Aorta (tissue), 5 donors: Measurements from ENCODE around the gene CCDC201. TPM values are rescaled to one million over a fixed set of nuclear protein-coding genes. Genes with fewer than 3 reads are reported as not detected.

Source experiments
- ATAC-seq: fragments of 200-7000 bp; cut with Tn5 transposase; one replicate; pipeline ENCODE4 v1.9.1; 2022; ENCODE audit warnings: moderate library complexity; ENCODE audit not compliant: low FRiP score
- DNase-seq, 2 donors: peaks; one replicate each; pipeline ENCODE4 v3.0.0-alpha.2; 2020
- H3K27ac ChIP-seq, 2 donors: one replicate each; pipeline ENCODE4 v1.5.1; 2013; ENCODE audit warnings: low read length in 2 of 2, mild to moderate bottlenecking in 2 of 2, moderate library complexity in 2 of 2, control low read depth in 1 of 2, inconsistent platforms in 1 of 2, low read depth in 1 of 2
- H3K27me3 ChIP-seq, 2 donors: one replicate each; pipeline ENCODE4 v1.6.1; 2013; ENCODE audit warnings: control low read depth in 1 of 2, low read length in 1 of 2, mild to moderate bottlenecking in 1 of 2, moderate library complexity in 1 of 2; ENCODE audit not compliant: insufficient read depth in 2 of 2, control insufficient read depth in 1 of 2
- H3K36me3 ChIP-seq, 2 donors: one replicate each; pipeline ENCODE4 v1.6.1; 2013; ENCODE audit warnings: control low read depth in 1 of 2, low read length in 1 of 2, mild to moderate bottlenecking in 1 of 2; ENCODE audit not compliant: insufficient read depth in 2 of 2, control insufficient read depth in 1 of 2
- H3K4me1 ChIP-seq, 2 donors: one replicate each; pipeline ENCODE4 v1.6.1; 2013; ENCODE audit warnings: low read length in 2 of 2, control low read depth in 1 of 2, mild to moderate bottlenecking in 1 of 2, moderate library complexity in 1 of 2; ENCODE audit not compliant: insufficient read depth in 2 of 2, control insufficient read depth in 1 of 2
- H3K4me3 ChIP-seq, 2 donors: one replicate each; pipeline ENCODE4 v1.5.1; 2013; ENCODE audit warnings: low read length in 2 of 2, control low read depth in 1 of 2, mild to moderate bottlenecking in 1 of 2
- H3K9me3 ChIP-seq: one replicate; pipeline ENCODE4 v1.6.1; 2013; ENCODE audit warnings: mild to moderate bottlenecking, low read length; ENCODE audit not compliant: control insufficient read depth
- WGBS, 2 donors: extraction: QIAGEN DNeasy Blood & Tissue Kit; methylation state at CpG; one replicate each; pipeline ENCODE4 v1.1.7; 2013; 5-methylcytosine and 5-hydroxymethylcytosine counted together
- intact Hi-C, 2 donors: fragments of 100-400 bp; cut with DNase I; formaldehyde crosslinking; loops; one replicate each; pipeline versions ENCODE4 v1.14.2 to v1.15.0; 2022
- polyA plus RNA-seq, 2 donors: library from polyadenylated mRNA; stranded (reverse); fragments of 200-250 nt; gene quantifications; one replicate each; pipeline ENCODE4 v1.2.3, GENCODE V29; 2013
- total RNA-seq, 2 donors: library from RNA; stranded (reverse); fragmentation: NEBNext Ultra II Directional; extraction: Animal tissue kit (Norgen Biotek cat#: 25700); gene quantifications; one replicate each; pipeline ENCODE4 v1.2.1, GENCODE V29; 2021
- donor health status: healthy with polysubstance abuse.
- donor health status: Bipolar disorder and iron deficiency.
- donor health status: DM: no; HTN: no; CAD: no.
- donor health status: DM: no; HTN: no; CAD: no.
- donor health status: DM: yes; HTN: yes; CAD: no.

Gene CCDC201
- total and polyA plus RNA-seq, 4 donors: not detected

DNA sequence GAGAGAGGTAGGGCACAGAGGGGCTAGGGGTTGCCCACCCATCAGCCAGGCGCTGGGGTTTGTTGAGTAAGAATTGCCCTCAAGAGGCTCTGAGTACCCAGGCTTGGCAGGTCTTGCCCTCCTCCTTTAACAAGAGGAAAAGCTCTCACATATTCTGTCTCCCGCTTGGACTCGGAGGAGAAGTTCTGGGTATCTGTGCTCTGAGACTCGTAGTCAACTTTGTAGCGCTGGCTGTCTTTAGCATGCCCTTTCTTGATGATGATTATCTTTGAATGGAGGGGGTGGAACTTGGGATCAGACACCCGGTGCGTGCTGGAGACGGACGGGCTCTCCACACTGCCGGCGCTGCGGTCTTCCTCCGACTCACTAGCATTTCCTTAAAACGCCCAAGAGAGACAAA, 44.2 kb upstream of the CCDC201 start:
- Histone ChIP-seq H3K36me3 (peaks cover 0 to 7% of the 10 kb centered on the region in 2 donors), H3K27me3 (no peaks in the 10 kb centered on the region), H3K4me3 (no peak overlapping the region), H3K9me3 (no peaks in the 10 kb centered on the region), H3K4me1 (no peaks in the 10 kb centered on the region), H3K27ac (no peak overlapping the region)
- 87 to 89% methylated on average over 14 of the region's 14 CpGs for WGBS, 2 donors
- intact Hi-C loops: loop anchor here (1.0 to 5.0 kb wide), 2 partner anchors 1262 to 1335 kb away; no protein-coding TSS in a partner anchor
- DNase-seq: no peak
- no peak for ATAC-seq

DNA sequence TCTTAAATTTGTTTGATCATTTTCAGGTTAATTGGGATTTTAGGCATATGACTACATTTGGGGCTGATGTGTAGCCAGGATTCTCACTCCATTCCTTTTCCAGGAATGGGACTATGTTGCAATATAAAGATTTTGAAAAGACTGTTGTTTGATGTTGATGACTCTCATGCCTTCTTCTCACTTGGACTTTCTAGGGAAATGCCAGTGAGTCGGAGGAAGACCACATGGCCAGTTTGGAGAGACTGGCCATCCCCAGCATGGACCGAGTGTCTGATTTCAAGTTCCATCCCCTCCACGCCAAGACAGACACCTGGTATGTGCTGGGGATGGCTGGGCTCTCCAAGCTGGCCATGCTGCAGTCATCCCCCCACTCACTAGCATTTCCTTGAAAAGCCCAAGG, 42.7 kb upstream of the CCDC201 start:
- no peaks in the 10 kb centered on the region for H3K27me3 ChIP-seq
- 92 to 94% methylated on average over 3 of the region's 3 CpGs for WGBS, 2 donors

DNA sequence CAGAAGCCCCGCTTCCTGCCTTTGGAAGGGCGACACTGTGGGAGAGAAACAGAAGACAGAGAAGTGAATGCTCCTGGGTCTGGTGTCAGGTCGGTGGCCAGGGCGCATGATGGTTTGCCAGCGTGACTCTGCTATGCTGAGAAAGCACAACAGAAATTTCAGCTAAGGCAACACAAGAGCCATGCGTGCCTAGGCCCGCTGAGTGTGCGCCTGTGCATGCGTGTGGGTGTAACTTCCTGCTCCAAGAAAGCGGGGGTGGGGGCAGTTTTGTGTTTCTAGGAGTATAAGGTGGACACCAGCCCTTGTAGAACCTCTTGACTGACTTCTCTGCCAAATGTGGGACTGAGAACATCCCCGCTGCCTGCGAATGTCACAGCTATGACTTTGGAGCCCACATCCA, 42.0 kb upstream of the CCDC201 start:
- no peaks in the 10 kb centered on the region for H3K27me3 ChIP-seq
- no peak for DNase-seq
- H3K9me3 ChIP-seq: no peaks in the 10 kb centered on the region
- 94 to 95% methylated on average over 12 of the region's 12 CpGs for WGBS, 2 donors
- no peak overlapping the region for H3K27ac ChIP-seq
- no peak overlapping the region for H3K4me3 ChIP-seq
- intact Hi-C loops: loop anchor here (2.0 to 5.0 kb wide), 2 partner anchors 438 to 1337 kb away; no protein-coding TSS in a partner anchor
- H3K36me3 ChIP-seq: peaks cover 0 to 7% of the 10 kb centered on the region in 2 donors
- ATAC-seq: no peak
- H3K4me1 ChIP-seq: no peaks in the 10 kb centered on the region

More for the DNA sequence above, 42.7 kb upstream of the CCDC201 start:
- no peaks in the 10 kb centered on the region for H3K4me1 ChIP-seq
- intact Hi-C loops: loop anchor here (2.0 to 5.0 kb wide), 2 partner anchors 437 to 1337 kb away; no protein-coding TSS in a partner anchor
- H3K9me3 ChIP-seq: no peaks in the 10 kb centered on the region
- H3K27ac ChIP-seq: no peak overlapping the region
- no peak for DNase-seq
- H3K4me3 ChIP-seq: no peak overlapping the region
- H3K36me3 ChIP-seq: peaks cover 0 to 7% of the 10 kb centered on the region in 2 donors
- ATAC-seq: no peak

DNA sequence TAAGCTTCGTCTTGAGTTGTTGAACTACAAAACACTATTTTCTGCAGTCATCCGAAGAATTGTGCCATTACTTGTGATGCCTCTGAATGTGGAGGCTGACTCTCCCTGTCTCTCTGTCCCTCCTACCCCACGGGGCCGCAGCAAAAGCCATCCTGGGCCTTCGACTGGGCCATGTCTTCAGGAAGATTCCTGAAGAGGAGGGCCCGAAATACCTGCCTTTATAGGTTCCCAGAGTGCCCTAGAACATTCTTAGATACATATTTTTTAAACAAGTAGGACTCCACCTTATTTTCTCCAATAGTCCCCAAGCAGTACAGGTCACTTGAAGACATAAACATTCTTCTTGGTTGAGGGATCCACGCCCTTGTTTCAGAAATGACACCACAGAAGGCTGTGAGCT, 40.1 kb upstream of the CCDC201 start:
- H3K4me3 ChIP-seq: no peak overlapping the region
- intact Hi-C loops: no loop called here
- no peaks in the 10 kb centered on the region for H3K4me1 ChIP-seq
- peaks cover 0 to 9% of the 10 kb centered on the region in 2 donors for H3K36me3 ChIP-seq
- 91 to 93% methylated on average over 7 of the region's 7 CpGs for WGBS, 2 donors
- H3K9me3 ChIP-seq: no peaks in the 10 kb centered on the region
- no peak for ATAC-seq
- no peaks in the 10 kb centered on the region for H3K27me3 ChIP-seq
- H3K27ac ChIP-seq: no peak overlapping the region
- no peak for DNase-seq

DNA sequence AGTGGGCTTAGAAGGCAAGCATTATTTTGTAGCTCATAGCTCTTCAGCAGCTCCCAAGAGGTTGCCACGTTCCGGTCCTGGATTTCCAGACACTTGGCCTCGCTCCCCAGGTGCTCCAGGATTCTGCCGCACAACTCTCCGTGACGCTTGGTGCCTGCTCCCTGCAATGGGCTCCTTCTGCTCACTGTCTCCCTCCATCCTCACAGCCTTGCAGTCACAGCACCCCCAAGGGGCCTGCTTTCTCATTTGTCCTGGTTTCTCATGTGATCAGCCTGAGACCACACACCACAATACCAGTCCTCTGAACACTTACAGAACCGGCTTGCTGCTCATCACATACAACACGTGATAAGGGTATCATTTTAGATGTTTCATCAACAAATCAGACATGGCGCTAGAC, 38.4 kb upstream of the CCDC201 start:
- Histone ChIP-seq H3K9me3 (no peaks in the 10 kb centered on the region), H3K4me3 (no peak overlapping the region), H3K27me3 (no peaks in the 10 kb centered on the region), H3K36me3 (peaks cover 0 to 9% of the 10 kb centered on the region in 2 donors), H3K27ac (no peak overlapping the region), H3K4me1 (no peaks in the 10 kb centered on the region)
- intact Hi-C loops: no loop called here
- DNase-seq (no peak), ATAC-seq (no peak)
- 93 to 95% methylated on average over 6 to 9 of the region's 9 CpGs for WGBS, 2 donors

DNA sequence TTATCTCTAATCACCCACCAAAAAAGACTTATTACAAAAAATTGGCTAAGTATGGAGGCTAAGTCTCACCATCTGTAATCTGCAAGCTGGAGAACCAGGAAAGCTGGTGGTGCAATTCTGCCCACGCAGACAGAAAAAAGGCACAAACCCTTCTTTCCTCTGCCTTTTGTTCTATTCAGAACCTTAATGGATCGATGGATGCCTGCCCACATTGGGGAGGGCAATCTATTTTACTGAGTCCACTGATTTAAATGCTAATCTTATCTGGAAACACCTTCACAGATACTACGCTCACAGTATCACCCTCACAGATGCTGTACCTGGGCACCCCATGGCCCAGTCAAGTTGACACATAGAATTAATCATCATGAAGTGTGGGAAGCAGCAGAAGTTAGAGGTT, 38.0 kb upstream of the CCDC201 start:
- intact Hi-C loops: no loop called here
- WGBS, 2 donors: 94% methylated on average over 3 of the region's 3 CpGs

DNA sequence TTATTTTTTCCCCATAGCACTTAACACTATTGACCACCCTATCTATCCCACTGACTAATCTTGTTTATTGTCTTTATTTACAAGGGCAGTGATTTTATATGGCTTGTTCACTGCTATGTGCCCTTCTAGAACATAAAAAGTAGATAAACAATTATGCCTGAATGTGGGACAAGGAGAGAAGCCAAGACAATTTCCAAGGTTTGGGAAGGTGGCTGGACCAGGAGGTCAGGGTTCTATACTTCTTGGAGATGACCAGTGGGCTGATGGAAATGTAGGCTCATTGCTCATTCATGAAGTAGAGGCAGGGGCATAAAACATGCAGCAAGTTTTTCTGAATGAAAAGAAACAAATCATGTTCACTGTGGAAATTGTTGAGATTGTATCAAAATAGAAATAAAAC, 36.7 kb upstream of the CCDC201 start:
- Histone ChIP-seq H3K4me3 (no peak overlapping the region), H3K27me3 (no peaks in the 10 kb centered on the region), H3K27ac (no peak overlapping the region), H3K4me1 (no peaks in the 10 kb centered on the region), H3K36me3 (peaks cover 0 to 4% of the 10 kb centered on the region in 2 donors), H3K9me3 (no peaks in the 10 kb centered on the region)
- intact Hi-C loops: no loop called here
- DNase-seq (no peak), ATAC-seq (no peak)

More for the DNA sequence above, 38.0 kb upstream of the CCDC201 start:
- no peaks in the 10 kb centered on the region for H3K4me1 ChIP-seq
- H3K27ac ChIP-seq: no peak overlapping the region
- H3K27me3 ChIP-seq: no peaks in the 10 kb centered on the region
- no peaks in the 10 kb centered on the region for H3K9me3 ChIP-seq
- no peak overlapping the region for H3K4me3 ChIP-seq
- DNase-seq (no peak), ATAC-seq (no peak)
- peaks cover 0 to 8% of the 10 kb centered on the region in 2 donors for H3K36me3 ChIP-seq

DNA sequence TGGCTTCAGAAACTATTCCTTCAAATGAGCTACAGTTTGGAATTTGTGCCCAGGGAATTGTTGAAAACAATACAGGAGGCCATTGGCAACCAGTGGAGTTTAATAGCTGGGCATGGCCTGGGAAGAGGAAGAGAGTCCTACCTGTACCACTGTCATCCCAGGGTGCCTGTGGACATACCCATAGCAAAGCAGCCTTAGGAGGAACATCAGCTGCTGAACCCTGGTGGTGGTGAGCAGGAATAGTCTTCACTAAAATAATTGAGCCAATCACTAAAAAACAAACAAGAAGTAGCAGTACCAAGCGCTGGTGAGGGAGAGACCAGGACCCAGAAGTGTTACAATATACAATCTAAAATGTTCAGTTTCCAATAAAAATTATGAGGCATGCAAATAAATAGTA, 29.9 kb upstream of the CCDC201 start:
- H3K9me3 ChIP-seq: no peaks in the 10 kb centered on the region
- ATAC-seq (no peak), DNase-seq (no peak)
- WGBS, 2 donors: 90 to 93% methylated on average over 1 of the region's 1 CpG
- H3K27ac ChIP-seq: no peak overlapping the region
- H3K4me3 ChIP-seq: no peak overlapping the region
- H3K27me3 ChIP-seq: no peaks in the 10 kb centered on the region
- intact Hi-C loops: no loop called here
- no peaks in the 10 kb centered on the region for H3K4me1 ChIP-seq
- H3K36me3 ChIP-seq: no peaks in the 10 kb centered on the region

DNA sequence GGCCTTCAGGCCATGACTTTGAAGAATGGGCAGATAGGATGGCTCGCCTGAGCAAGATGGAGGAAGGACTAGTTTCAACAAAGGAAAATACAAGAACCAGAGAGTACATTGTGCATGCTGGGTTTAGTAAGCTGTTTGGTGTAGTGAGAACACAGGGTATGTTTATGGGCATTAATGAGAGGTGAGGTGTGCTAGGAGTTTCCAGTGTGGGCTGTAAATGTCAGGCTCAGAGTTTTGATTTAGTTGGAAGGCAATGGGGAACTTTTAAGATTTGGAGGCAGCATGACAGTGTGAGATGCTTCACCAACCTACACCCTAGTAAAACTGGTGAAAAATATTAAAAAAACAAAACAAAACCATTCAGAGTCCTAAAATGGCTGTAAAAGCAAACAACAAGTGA, 28.7 kb upstream of the CCDC201 start:
- H3K4me3 ChIP-seq: no peak overlapping the region
- no peak overlapping the region for H3K27ac ChIP-seq
- intact Hi-C loops: no loop called here
- no peaks in the 10 kb centered on the region for H3K27me3 ChIP-seq
- DNase-seq (no peak), ATAC-seq (no peak)
- no peaks in the 10 kb centered on the region for H3K9me3 ChIP-seq
- WGBS, 2 donors: 82 to 94% methylated on average over 1 of the region's 1 CpG
- no peaks in the 10 kb centered on the region for H3K4me1 ChIP-seq
- H3K36me3 ChIP-seq: no peaks in the 10 kb centered on the region
